Measurements from ENCODE around the gene AIF1L. TPM values are rescaled to one million over a fixed set of nuclear protein-coding genes. Genes with fewer than 3 reads are reported as not detected.

AIF1L gene
- total and polyA plus RNA-seq, 2 donors (not counting 1 experiment from before 2014, with no cell fraction given), result not detected

- H3K9me3 Mint-ChIP-seq (ENCODE audit: insufficient read depth), result no peaks in the 10 kb centered on the region
- no peaks in the 10 kb centered on the region for H3K27me3 Mint-ChIP-seq
- WGBS (ENCODE audit: insufficient coverage), result 57% methylated on average over 3 of the region's 3 CpGs
- Histone ChIP-seq H3K4me2 (replicated peaks; ENCODE audit: low read depth, low read length, poor library complexity, severe bottlenecking) (no peak overlapping the region), H3K27ac (ENCODE audit: low read length in 2 of 2) (no peak overlapping the region), H3K4me1 (ENCODE audit: control insufficient read depth in 2 of 2, insufficient read depth in 2 of 2, low read length in 2 of 2) (no peaks in the 10 kb centered on the region), H3K36me3 (replicated peaks in 1 of 2; ENCODE audit: control extremely low read depth in 1 of 2, control insufficient read depth in 1 of 2, extremely low read depth in 1 of 2, insufficient read depth in 2 of 2, low read length in 1 of 2) (peaks cover 8 to 85% of the 10 kb centered on the region in 2 experiments), H3K9me3 (ENCODE audit: control extremely low read depth in 1 of 3, control insufficient read depth in 2 of 3, insufficient read depth in 1 of 3, low read length in 2 of 3) (no peaks in the 10 kb centered on the region), H3K27me3 (replicated peaks in 1 of 4; ENCODE audit: control extremely low read depth in 1 of 4, control insufficient read depth in 3 of 4, insufficient read depth in 4 of 4, low read length in 3 of 4) (no peaks in the 10 kb centered on the region), H3K9ac (ENCODE audit: low read length) (no peak overlapping the region), H4K20me1 (ENCODE audit: control insufficient read depth, insufficient read depth, low read length, poor library complexity, severe bottlenecking) (no peaks in the 10 kb centered on the region), H2AFZ (ENCODE audit: insufficient read depth, low read depth, low read length, poor library complexity, severe bottlenecking) (no peak overlapping the region), H3K4me3 (ENCODE audit: control extremely low read depth in 1 of 5, extremely low read depth in 1 of 5, insufficient read depth in 1 of 5, low read depth in 2 of 5, low read length in 4 of 5) (no peak overlapping the region), H3K79me2 (ENCODE audit: control insufficient read depth, insufficient read depth, low read length) (no peaks in the 10 kb centered on the region)
- intact Hi-C loops (cut with micrococcal nuclease), result no loop called here
- POLR2A ChIA-PET, result no interaction called here
- DNase-seq (no peak), ATAC-seq (ENCODE audit: low read depth) (no peak)
- H3K27ac Mint-ChIP-seq, result no peak overlapping the region
- TF ChIP-seq, protein P1, sequence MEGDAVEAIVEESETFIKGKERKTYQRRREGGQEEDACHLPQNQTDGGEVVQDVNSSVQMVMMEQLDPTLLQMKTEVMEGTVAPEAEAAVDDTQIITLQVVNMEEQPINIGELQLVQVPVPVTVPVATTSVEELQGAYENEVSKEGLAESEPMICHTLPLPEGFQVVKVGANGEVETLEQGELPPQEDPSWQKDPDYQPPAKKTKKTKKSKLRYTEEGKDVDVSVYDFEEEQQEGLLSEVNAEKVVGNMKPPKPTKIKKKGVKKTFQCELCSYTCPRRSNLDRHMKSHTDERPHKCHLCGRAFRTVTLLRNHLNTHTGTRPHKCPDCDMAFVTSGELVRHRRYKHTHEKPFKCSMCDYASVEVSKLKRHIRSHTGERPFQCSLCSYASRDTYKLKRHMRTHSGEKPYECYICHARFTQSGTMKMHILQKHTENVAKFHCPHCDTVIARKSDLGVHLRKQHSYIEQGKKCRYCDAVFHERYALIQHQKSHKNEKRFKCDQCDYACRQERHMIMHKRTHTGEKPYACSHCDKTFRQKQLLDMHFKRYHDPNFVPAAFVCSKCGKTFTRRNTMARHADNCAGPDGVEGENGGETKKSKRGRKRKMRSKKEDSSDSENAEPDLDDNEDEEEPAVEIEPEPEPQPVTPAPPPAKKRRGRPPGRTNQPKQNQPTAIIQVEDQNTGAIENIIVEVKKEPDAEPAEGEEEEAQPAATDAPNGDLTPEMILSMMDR (IDR thresholded peaks at IDR 0.05), result no peak
- no peak for TF ChIP-seq EZH2 (IDR thresholded peaks at IDR 0.05; ENCODE audit: borderline replicate concordance, insufficient read depth, low read depth, low read length, poor library complexity, severe bottlenecking)
- no peaks in the 10 kb centered on the region for H3K4me1 Mint-ChIP-seq
- H3K4me3 Mint-ChIP-seq, result no peak overlapping the region
- CTCF ChIA-PET, result interaction anchor here (1.3 kb wide), 1 partner anchor 34 kb away, joined by 3 read pairs; no protein-coding TSS in a partner anchor
Measured at GRCh38 chr9:131144201-131144600, 47.9 kb downstream of the AIF1L start.

DNA sequence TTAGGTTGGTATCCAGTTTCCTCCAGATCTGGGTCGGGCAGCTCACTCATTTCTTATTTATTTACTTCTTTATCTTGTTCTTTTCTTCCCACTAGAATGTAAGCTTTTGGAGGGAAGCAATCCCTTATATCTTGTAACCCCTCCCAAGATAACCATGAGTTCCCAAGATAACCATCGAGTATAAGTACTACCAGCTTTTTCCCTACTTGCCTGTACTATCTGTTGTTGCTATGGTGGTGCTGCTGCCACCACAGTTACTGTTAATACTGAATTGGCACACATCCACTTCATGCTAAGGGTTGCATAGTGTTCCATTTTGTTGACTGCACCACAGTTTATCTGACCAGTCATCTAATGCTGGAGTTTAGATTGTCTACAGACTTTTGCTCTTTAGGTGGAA lies 48.9 kb downstream of the AIF1L start:
- Histone ChIP-seq H4K20me1 (ENCODE audit: control insufficient read depth, insufficient read depth, low read length, poor library complexity, severe bottlenecking) (no peaks in the 10 kb centered on the region), H3K36me3 (replicated peaks in 1 of 2; ENCODE audit: control extremely low read depth in 1 of 2, control insufficient read depth in 1 of 2, extremely low read depth in 1 of 2, insufficient read depth in 2 of 2, low read length in 1 of 2) (peaks cover 6 to 85% of the 10 kb centered on the region in 2 experiments), H3K27me3 (replicated peaks in 1 of 4; ENCODE audit: control extremely low read depth in 1 of 4, control insufficient read depth in 3 of 4, insufficient read depth in 4 of 4, low read length in 3 of 4) (no peaks in the 10 kb centered on the region), H3K4me3 (ENCODE audit: control extremely low read depth in 1 of 5, extremely low read depth in 1 of 5, insufficient read depth in 1 of 5, low read depth in 2 of 5, low read length in 4 of 5) (no peak overlapping the region), H3K9ac (ENCODE audit: low read length) (no peak overlapping the region), H2AFZ (ENCODE audit: insufficient read depth, low read depth, low read length, poor library complexity, severe bottlenecking) (no peak overlapping the region), H3K4me1 (ENCODE audit: control insufficient read depth in 2 of 2, insufficient read depth in 2 of 2, low read length in 2 of 2) (no peaks in the 10 kb centered on the region), H3K79me2 (ENCODE audit: control insufficient read depth, insufficient read depth, low read length) (no peaks in the 10 kb centered on the region), H3K9me3 (ENCODE audit: control extremely low read depth in 1 of 3, control insufficient read depth in 2 of 3, insufficient read depth in 1 of 3, low read length in 2 of 3) (no peaks in the 10 kb centered on the region), H3K4me2 (replicated peaks; ENCODE audit: low read depth, low read length, poor library complexity, severe bottlenecking) (no peak overlapping the region), H3K27ac (ENCODE audit: low read length in 2 of 2) (no peak overlapping the region)
- Mint-ChIP-seq H3K27ac (no peak overlapping the region), H3K9me3 (ENCODE audit: insufficient read depth) (no peaks in the 10 kb centered on the region), H3K4me3 (no peak overlapping the region), H3K4me1 (no peaks in the 10 kb centered on the region), H3K27me3 (no peaks in the 10 kb centered on the region)
- TF ChIP-seq EZH2 (IDR thresholded peaks at IDR 0.05; ENCODE audit: borderline replicate concordance, insufficient read depth, low read depth, low read length, poor library complexity, severe bottlenecking), result no peak
- TF ChIP-seq, protein P1 (IDR thresholded peaks at IDR 0.05), result no peak
- CTCF ChIA-PET, result interaction anchor here (0.6 to 0.7 kb wide), 2 partner anchors 31 to 1141 kb away, joined by 3 to 4 read pairs; no protein-coding TSS in a partner anchor
- intact Hi-C loops (cut with micrococcal nuclease), result no loop called here
- DNase-seq (no peak), ATAC-seq (ENCODE audit: low read depth) (no peak)
- no CpG with 5 or more reads among the region's 2 CpGs for WGBS (ENCODE audit: insufficient coverage)
- POLR2A ChIA-PET, result no interaction called here
